Mesenchymal stem cell (in vitro differentiated cells and primary cell): Measurements from ENCODE around the gene CNGA2.
A peak's percentile ranks its signal among the peaks of the same experiment; 100 is the strongest.

Experiments used
- DNase-seq: peaks from one replicate; pipeline ENCODE4 v3.0.0-alpha.2; 2013
- H2AFZ ChIP-seq: one replicate; pipeline ENCODE4 v1.6.1; 2013; ENCODE audit warnings: low read depth, mild to moderate bottlenecking, control low read depth, inconsistent platforms, low read length, moderate library complexity
- H2AK5ac ChIP-seq: 2 replicates; pipeline ENCODE4 v1.6.1; 2013; ENCODE audit warnings: low read length, moderate library complexity, mild to moderate bottlenecking, inconsistent platforms; ENCODE audit not compliant: severe bottlenecking
- H2BK120ac ChIP-seq: one replicate; pipeline ENCODE4 v1.6.1; 2013; ENCODE audit warnings: low read depth, mild to moderate bottlenecking, inconsistent platforms, low read length, moderate library complexity
- H2BK12ac ChIP-seq, 2 experiments: one replicate each; pipeline ENCODE4 v1.6.1; 2013; ENCODE audit warnings: inconsistent platforms in 2 of 2, low read length in 2 of 2, mild to moderate bottlenecking in 2 of 2, moderate library complexity in 2 of 2, control low read depth in 1 of 2
- H2BK15ac ChIP-seq: one replicate; pipeline ENCODE4 v1.6.1; 2013; ENCODE audit warnings: mild to moderate bottlenecking, low read depth, inconsistent platforms; ENCODE audit not compliant: poor library complexity, severe bottlenecking
- H2BK5ac ChIP-seq: 2 replicates; pipeline ENCODE4 v1.6.1; 2013; ENCODE audit warnings: low read depth, mild to moderate bottlenecking, low read length, control low read depth, inconsistent platforms; ENCODE audit not compliant: poor library complexity, severe bottlenecking
- H3K14ac ChIP-seq, 2 experiments: one replicate each; pipeline ENCODE4 v1.6.1; 2013; ENCODE audit warnings: inconsistent platforms in 2 of 2, low read length in 2 of 2, control low read depth in 1 of 2, mild to moderate bottlenecking in 1 of 2, moderate library complexity in 1 of 2
- H3K18ac ChIP-seq, 2 experiments: one replicate each; pipeline ENCODE4 v1.6.1; 2013; ENCODE audit warnings: inconsistent platforms in 2 of 2, low read length in 2 of 2, control low read depth in 1 of 2, low read depth in 1 of 2, mild to moderate bottlenecking in 1 of 2
- H3K23ac ChIP-seq, 2 experiments: one replicate each; pipeline ENCODE4 v1.6.1; 2013; ENCODE audit warnings: inconsistent platforms in 2 of 2, low read length in 2 of 2, mild to moderate bottlenecking in 2 of 2, moderate library complexity in 2 of 2, control low read depth in 1 of 2
- H3K27ac ChIP-seq: 2 replicates; pipeline ENCODE4 v1.5.1; 2013; ENCODE audit warnings: mild to moderate bottlenecking, moderate library complexity, low read length, control low read depth, inconsistent platforms; ENCODE audit not compliant: poor library complexity, severe bottlenecking
- H3K27me3 ChIP-seq, 2 experiments: 2 replicates each; pipeline versions ENCODE4 v1.6.1 to v1.7.0; 2013; ENCODE audit warnings: low read length in 2 of 2, mild to moderate bottlenecking in 2 of 2, moderate library complexity in 2 of 2, control low read depth in 1 of 2, inconsistent platforms in 1 of 2; ENCODE audit not compliant: control insufficient read depth in 1 of 2, insufficient read depth in 1 of 2
- H3K36me3 ChIP-seq, 2 experiments: 2 replicates each; pipeline versions ENCODE4 v1.6.1 to v1.7.0; 2013; ENCODE audit warnings: low read length in 2 of 2, control low read depth in 1 of 2, inconsistent platforms in 1 of 2, low read depth in 1 of 2, mild to moderate bottlenecking in 1 of 2; ENCODE audit not compliant: insufficient read depth in 2 of 2, control insufficient read depth in 1 of 2
- H3K4ac ChIP-seq, 2 experiments: one replicate each; pipeline ENCODE4 v1.6.1; 2013; ENCODE audit warnings: inconsistent platforms in 2 of 2, low read length in 2 of 2, mild to moderate bottlenecking in 2 of 2, moderate library complexity in 2 of 2, control low read depth in 1 of 2, low read depth in 1 of 2
- H3K4me1 ChIP-seq: 2 replicates; pipeline ENCODE4 v1.6.1; 2013; ENCODE audit warnings: low read depth, low read length, control low read depth; ENCODE audit not compliant: control insufficient read depth, insufficient read depth
- H3K4me2 ChIP-seq: 2 replicates; pipeline ENCODE4 v1.6.1; 2013; ENCODE audit warnings: low read length, mild to moderate bottlenecking, inconsistent platforms; ENCODE audit not compliant: poor library complexity, severe bottlenecking
- H3K4me3 ChIP-seq, 2 experiments: 2 replicates each; pipeline versions ENCODE4 v1.5.1 to v1.7.0; 2013; ENCODE audit warnings: low read length in 2 of 2, mild to moderate bottlenecking in 2 of 2, control low read depth in 1 of 2, low read depth in 1 of 2; ENCODE audit not compliant: insufficient read depth in 1 of 2
- H3K79me1 ChIP-seq: replicated peaks from 2 replicates; pipeline ENCODE4 v1.6.1; 2013; ENCODE audit warnings: mild to moderate bottlenecking, control low read depth, low read length, inconsistent platforms; ENCODE audit not compliant: poor library complexity, severe bottlenecking
- H3K9ac ChIP-seq: 2 replicates; pipeline ENCODE4 v1.7.0; 2013; ENCODE audit warnings: mild to moderate bottlenecking, low read length, moderate library complexity
- H3K9me3 ChIP-seq: 2 replicates; pipeline ENCODE4 v1.7.0; 2013; ENCODE audit warnings: mild to moderate bottlenecking, low read length; ENCODE audit not compliant: control insufficient read depth
- H4K8ac ChIP-seq: one replicate; pipeline ENCODE4 v1.6.1; 2013; ENCODE audit warnings: inconsistent platforms, mild to moderate bottlenecking, low read length, moderate library complexity
- H4K91ac ChIP-seq: one replicate; pipeline ENCODE4 v1.6.1; 2013; ENCODE audit warnings: mild to moderate bottlenecking, low read length, inconsistent platforms
- WGBS: methylation state at CpG from one replicate; pipeline ENCODE4 v1.1.7; 2013; ENCODE audit warnings: mixed read lengths; 5-methylcytosine and 5-hydroxymethylcytosine counted together

Gene CNGA2

DNA sequence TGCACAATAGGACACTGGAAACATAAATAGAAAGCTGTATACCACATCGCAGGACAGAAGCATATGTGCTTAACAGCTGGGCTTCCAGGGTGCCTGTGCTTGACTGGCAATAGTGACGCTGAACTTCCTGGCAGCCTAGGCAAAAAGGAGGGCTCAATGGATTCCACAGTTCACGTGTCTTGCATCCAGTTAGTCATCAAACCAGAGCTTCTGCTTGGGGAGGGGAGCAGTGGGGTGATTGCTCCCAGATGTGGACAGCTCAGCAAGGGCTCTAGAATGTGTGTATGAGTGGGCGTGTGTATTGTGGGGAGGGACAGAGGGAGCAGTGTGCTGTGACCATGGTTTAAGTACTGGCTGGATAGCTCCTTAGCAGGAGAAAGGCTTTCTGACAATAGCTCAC, 37.0 kb upstream of the CNGA2 start:
- H3K4me1 ChIP-seq = no peaks in the 10 kb centered on the region
- H4K91ac ChIP-seq = no peak overlapping the region
- H2AK5ac ChIP-seq = no peak overlapping the region
- H2BK5ac ChIP-seq = no peak overlapping the region
- peaks cover 0 to 27% of the 10 kb centered on the region in 2 experiments for H3K27me3 ChIP-seq
- peak overlapping the region; percentile 85 for H3K9ac ChIP-seq
- no peak overlapping the region for H3K27ac ChIP-seq
- H3K36me3 ChIP-seq = no peaks in the 10 kb centered on the region
- H3K9me3 ChIP-seq = no peaks in the 10 kb centered on the region
- no peaks in the 10 kb centered on the region for H3K79me1 ChIP-seq
- no peak overlapping the region for H3K4ac ChIP-seq
- H3K4me3 ChIP-seq = peak overlapping the region in 1 of 2 experiments; percentile 70
- no peak overlapping the region for H2BK120ac ChIP-seq
- no peak overlapping the region for H3K18ac ChIP-seq
- WGBS = 68% methylated on average over 4 of the region's 4 CpGs
- DNase-seq = no peak
- no peak overlapping the region for H2BK15ac ChIP-seq
- no peak overlapping the region for H4K8ac ChIP-seq
- no peak overlapping the region for H2AFZ ChIP-seq
- no peak overlapping the region for H3K4me2 ChIP-seq
- H3K23ac ChIP-seq = no peak overlapping the region
- no peak overlapping the region for H3K14ac ChIP-seq
- H2BK12ac ChIP-seq = no peak overlapping the region

DNA sequence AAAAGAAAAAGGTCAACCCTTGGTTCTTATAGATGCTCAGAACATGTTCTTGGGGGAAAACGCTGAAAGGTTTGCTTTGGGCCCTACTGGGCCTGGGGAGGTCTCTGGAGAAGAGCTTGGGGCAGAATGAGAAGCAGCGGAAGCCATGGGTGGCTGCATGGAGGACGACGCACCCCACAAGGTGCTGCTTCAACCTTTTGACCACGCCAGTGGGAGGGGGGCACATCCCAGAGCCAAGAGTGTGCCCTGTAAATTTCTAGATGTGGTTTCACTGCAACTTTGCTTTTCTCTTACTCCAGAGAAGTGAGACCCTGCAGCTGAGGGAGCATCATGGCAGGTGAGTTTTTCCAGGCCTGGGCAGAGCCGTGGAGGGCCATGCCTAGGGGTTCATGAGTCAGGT, 36.1 kb upstream of the CNGA2 start:
- peaks cover 0 to 26% of the 10 kb centered on the region in 2 experiments for H3K27me3 ChIP-seq
- H3K4me3 ChIP-seq = no peak overlapping the region
- H3K9me3 ChIP-seq = no peaks in the 10 kb centered on the region
- no peak overlapping the region for H3K27ac ChIP-seq
- H3K36me3 ChIP-seq = no peaks in the 10 kb centered on the region
- H4K91ac ChIP-seq = no peak overlapping the region
- no peak overlapping the region for H2BK120ac ChIP-seq
- H2AK5ac ChIP-seq = no peak overlapping the region
- no peak overlapping the region for H2BK5ac ChIP-seq
- no peak overlapping the region for H2BK12ac ChIP-seq
- H3K4ac ChIP-seq = no peak overlapping the region
- no peak overlapping the region for H3K23ac ChIP-seq
- H3K18ac ChIP-seq = no peak overlapping the region
- H3K9ac ChIP-seq = no peak overlapping the region
- H3K14ac ChIP-seq = no peak overlapping the region
- H2AFZ ChIP-seq = no peak overlapping the region
- no peak for DNase-seq
- H3K4me1 ChIP-seq = no peaks in the 10 kb centered on the region
- no peaks in the 10 kb centered on the region for H3K79me1 ChIP-seq
- no peak overlapping the region for H4K8ac ChIP-seq
- 84% methylated on average over 6 of the region's 6 CpGs for WGBS
- no peak overlapping the region for H3K4me2 ChIP-seq
- no peak overlapping the region for H2BK15ac ChIP-seq

DNA sequence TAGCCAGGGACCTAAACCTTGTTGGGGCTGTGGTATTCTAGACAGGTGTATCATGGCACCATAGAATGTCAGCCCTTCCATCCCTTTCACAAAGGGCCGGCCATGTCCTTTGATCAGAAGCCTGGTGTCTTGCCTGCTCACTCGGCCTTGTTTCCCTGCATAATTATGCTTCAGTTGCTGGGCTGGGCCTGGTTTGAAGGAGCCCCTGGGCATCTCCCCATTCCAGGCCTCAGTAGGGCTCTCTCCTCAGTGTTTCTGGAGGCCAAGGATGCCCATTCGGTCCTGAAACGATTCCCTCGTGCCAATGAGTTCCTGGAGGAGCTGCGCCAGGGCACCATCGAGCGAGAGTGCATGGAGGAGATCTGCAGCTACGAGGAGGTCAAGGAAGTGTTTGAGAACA, 34.8 kb upstream of the CNGA2 start:
- Histone ChIP-seq H2AFZ (no peak overlapping the region), H3K4me2 (no peak overlapping the region), H2BK120ac (no peak overlapping the region), H4K8ac (no peak overlapping the region), H3K9me3 (no peaks in the 10 kb centered on the region), H3K36me3 (no peaks in the 10 kb centered on the region), H2BK12ac (no peak overlapping the region), H3K4me3 (no peak overlapping the region), H3K14ac (no peak overlapping the region), H3K4me1 (no peaks in the 10 kb centered on the region), H2AK5ac (no peak overlapping the region), H3K27ac (no peak overlapping the region), H3K18ac (no peak overlapping the region), H4K91ac (no peak overlapping the region), H3K79me1 (no peaks in the 10 kb centered on the region), H3K27me3 (peaks cover 0 to 24% of the 10 kb centered on the region in 2 experiments), H3K4ac (no peak overlapping the region), H3K23ac (no peak overlapping the region), H2BK5ac (no peak overlapping the region), H2BK15ac (no peak overlapping the region), H3K9ac (no peak overlapping the region)
- no peak for DNase-seq
- WGBS = 81% methylated on average over 9 of the region's 9 CpGs

- no peak overlapping the region for H3K9ac ChIP-seq
- H3K23ac ChIP-seq = no peak overlapping the region
- H3K4me3 ChIP-seq = no peak overlapping the region
- H3K36me3 ChIP-seq = no peaks in the 10 kb centered on the region
- H4K8ac ChIP-seq = no peak overlapping the region
- no peak overlapping the region for H3K18ac ChIP-seq
- no peak overlapping the region for H3K4me2 ChIP-seq
- H3K4me1 ChIP-seq = no peaks in the 10 kb centered on the region
- no peaks in the 10 kb centered on the region for H3K79me1 ChIP-seq
- no peak overlapping the region for H2BK120ac ChIP-seq
- H3K4ac ChIP-seq = no peak overlapping the region
- H3K27me3 ChIP-seq = peaks cover 0 to 32% of the 10 kb centered on the region in 2 experiments
- no peak overlapping the region for H2BK15ac ChIP-seq
- H3K9me3 ChIP-seq = no peaks in the 10 kb centered on the region
- WGBS = 86% methylated on average over 9 of the region's 16 CpGs
- H2AK5ac ChIP-seq = no peak overlapping the region
- no peak overlapping the region for H3K14ac ChIP-seq
- no peak overlapping the region for H2BK12ac ChIP-seq
- H3K27ac ChIP-seq = no peak overlapping the region
- no peak overlapping the region for H4K91ac ChIP-seq
- DNase-seq = no peak
- no peak overlapping the region for H2AFZ ChIP-seq
- H2BK5ac ChIP-seq = no peak overlapping the region
Observed at GRCh38 chrX:151700581-151700980, 34.0 kb upstream of the CNGA2 start.
